Neural progenitor cell (in vitro differentiated cells): ENCODE data around the gene KCNH1. TPM values are rescaled to one million over a fixed set of nuclear protein-coding genes. Genes with fewer than 3 reads are reported as not detected.

Source experiments
- DNase-seq: peaks from one replicate; pipeline ENCODE4 v3.0.0-alpha.2; 2016; ENCODE audit warnings: low spot score
- H2AFZ ChIP-seq: fragments of 200-600 bp; sonication (generic); replicated peaks from 2 replicates; pipeline ENCODE4 v1.6.1; 2016; ENCODE audit warnings: antibody characterized with exemption
- H3F3A ChIP-seq: fragments of 200-600 bp; sonication (generic); 2 replicates; pipeline ENCODE4 v1.6.1; 2016; ENCODE audit warnings: antibody characterized with exemption, low read depth
- H3K27ac ChIP-seq: fragments of 200-600 bp; sonication (generic); 2 replicates; pipeline ENCODE4 v1.5.1; 2016; ENCODE audit warnings: mild to moderate bottlenecking
- H3K27me3 ChIP-seq: fragments of 200-600 bp; sonication (generic); 2 replicates; pipeline ENCODE4 v1.6.1; 2016; ENCODE audit warnings: mild to moderate bottlenecking, moderate library complexity
- H3K36me3 ChIP-seq: fragments of 200-600 bp; sonication (generic); 2 replicates; pipeline ENCODE4 v1.5.1; 2016
- H3K4me1 ChIP-seq: fragments of 200-600 bp; sonication (generic); 2 replicates; pipeline ENCODE4 v1.6.1; 2016; ENCODE audit warnings: mixed run types
- H3K4me2 ChIP-seq: fragments of 200-600 bp; sonication (generic); 2 replicates; pipeline ENCODE4 v1.6.1; 2016
- H3K4me3 ChIP-seq: fragments of 200-600 bp; sonication (generic); 2 replicates; pipeline ENCODE4 v1.5.1; 2016
- H3K79me2 ChIP-seq: fragments of 200-600 bp; sonication (generic); 2 replicates; pipeline ENCODE4 v1.6.1; 2016; ENCODE audit warnings: low read depth
- H3K9ac ChIP-seq: fragments of 200-600 bp; sonication (generic); 2 replicates; pipeline ENCODE4 v1.6.1; 2016
- H3K9me3 ChIP-seq: fragments of 200-600 bp; sonication (generic); 2 replicates; pipeline ENCODE4 v1.5.1; 2016; ENCODE audit warnings: low read depth
- H4K20me1 ChIP-seq: fragments of 200-600 bp; sonication (generic); 2 replicates; pipeline ENCODE4 v1.6.1; 2016; ENCODE audit warnings: low read depth
- H3K27ac Mint-ChIP-seq: 3 replicates; pipeline ENCODE4 v1.8.0; 2021; ENCODE audit warnings: mixed read lengths
- H3K27me3 Mint-ChIP-seq: 2 replicates; pipeline ENCODE4 v1.8.0; 2022; ENCODE audit warnings: low read depth, mild to moderate bottlenecking, inconsistent platforms, moderate library complexity, mixed read lengths; ENCODE audit not compliant: insufficient read depth
- H3K36me3 Mint-ChIP-seq: 3 replicates; pipeline ENCODE4 v1.8.0; 2021; ENCODE audit warnings: mixed read lengths
- H3K4me1 Mint-ChIP-seq: 3 replicates; pipeline ENCODE4 v1.8.0; 2021; ENCODE audit warnings: mixed read lengths
- H3K4me3 Mint-ChIP-seq: 3 replicates; pipeline ENCODE4 v1.8.0; 2021; ENCODE audit warnings: mild to moderate bottlenecking, moderate library complexity, mixed read lengths
- H3K9me3 Mint-ChIP-seq: 3 replicates; pipeline ENCODE4 v1.8.0; 2020; ENCODE audit warnings: mixed read lengths
- EZH2 ChIP-seq: fragments of 200-600 bp; sonication (generic); IDR thresholded peaks from 2 replicates; pipeline ENCODE4 v1.6.1; 2017; ENCODE audit warnings: antibody characterized with exemption, mild to moderate bottlenecking, moderate library complexity
- EZH2phosphoT487 ChIP-seq: fragments of 200-600 bp; sonication (generic); IDR thresholded peaks from 2 replicates; pipeline ENCODE4 v1.6.1; 2017; ENCODE audit warnings: antibody characterized with exemption
- total RNA-seq: library from RNA; depleted of rRNA; stranded (reverse); fragments of >200 nt; gene quantifications from 2 replicates; pipeline ENCODE4 v1.2.3, GENCODE V29; 2015; ENCODE audit warnings: low replicate concordance
- TF ChIP-seq, protein P1 (sequence below): fragments of 200-600 bp; sonication (generic); IDR thresholded peaks from 2 replicates; pipeline ENCODE4 v1.5.1; 2017; ENCODE audit warnings: antibody characterized with exemption, mild to moderate bottlenecking

KCNH1 gene
- total RNA-seq, 1 donor from 2014 or later = 1.6 TPM

DNA sequence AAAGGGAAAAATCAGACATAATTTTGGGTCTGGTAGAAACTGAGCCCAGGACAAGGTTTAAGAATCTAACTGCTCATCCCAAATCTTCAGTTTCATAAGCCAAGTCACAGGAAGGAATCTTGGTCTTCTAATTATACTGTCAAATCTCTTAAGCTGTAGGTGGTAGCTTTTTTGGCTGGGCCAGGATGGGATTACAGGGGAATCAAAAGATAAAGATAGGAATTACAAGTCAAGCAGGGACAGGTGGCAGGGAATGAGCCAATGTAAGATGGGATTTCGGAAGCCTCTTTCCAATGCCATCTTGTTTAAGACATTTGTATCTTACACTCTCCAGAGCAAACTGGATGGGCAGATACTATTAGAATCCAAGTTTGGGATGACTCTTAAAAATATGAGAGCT lies 383.5 kb downstream of the KCNH1 start:
- Histone ChIP-seq H3K27ac (no peak overlapping the region), H3K4me3 (no peak overlapping the region), H3K36me3 (no peaks in the 10 kb centered on the region), H2AFZ (no peak overlapping the region), H4K20me1 (no peaks in the 10 kb centered on the region), H3K9me3 (no peaks in the 10 kb centered on the region), H3K9ac (no peak overlapping the region), H3F3A (peaks cover 7% of the 10 kb centered on the region), H3K27me3 (no peaks in the 10 kb centered on the region), H3K79me2 (no peaks in the 10 kb centered on the region), H3K4me1 (peaks cover 8% of the 10 kb centered on the region), H3K4me2 (no peak overlapping the region)
- Mint-ChIP-seq H3K9me3 (no peaks in the 10 kb centered on the region), H3K27me3 (peaks cover 2% of the 10 kb centered on the region), H3K36me3 (no peaks in the 10 kb centered on the region), H3K4me3 (no peak overlapping the region), H3K4me1 (peaks cover 39% of the 10 kb centered on the region), H3K27ac (no peak overlapping the region)
- TF ChIP-seq, protein P1, sequence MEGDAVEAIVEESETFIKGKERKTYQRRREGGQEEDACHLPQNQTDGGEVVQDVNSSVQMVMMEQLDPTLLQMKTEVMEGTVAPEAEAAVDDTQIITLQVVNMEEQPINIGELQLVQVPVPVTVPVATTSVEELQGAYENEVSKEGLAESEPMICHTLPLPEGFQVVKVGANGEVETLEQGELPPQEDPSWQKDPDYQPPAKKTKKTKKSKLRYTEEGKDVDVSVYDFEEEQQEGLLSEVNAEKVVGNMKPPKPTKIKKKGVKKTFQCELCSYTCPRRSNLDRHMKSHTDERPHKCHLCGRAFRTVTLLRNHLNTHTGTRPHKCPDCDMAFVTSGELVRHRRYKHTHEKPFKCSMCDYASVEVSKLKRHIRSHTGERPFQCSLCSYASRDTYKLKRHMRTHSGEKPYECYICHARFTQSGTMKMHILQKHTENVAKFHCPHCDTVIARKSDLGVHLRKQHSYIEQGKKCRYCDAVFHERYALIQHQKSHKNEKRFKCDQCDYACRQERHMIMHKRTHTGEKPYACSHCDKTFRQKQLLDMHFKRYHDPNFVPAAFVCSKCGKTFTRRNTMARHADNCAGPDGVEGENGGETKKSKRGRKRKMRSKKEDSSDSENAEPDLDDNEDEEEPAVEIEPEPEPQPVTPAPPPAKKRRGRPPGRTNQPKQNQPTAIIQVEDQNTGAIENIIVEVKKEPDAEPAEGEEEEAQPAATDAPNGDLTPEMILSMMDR = no peak
- TF ChIP-seq EZH2phosphoT487 (no peak), EZH2 (no peak)
- no peak for DNase-seq

DNA sequence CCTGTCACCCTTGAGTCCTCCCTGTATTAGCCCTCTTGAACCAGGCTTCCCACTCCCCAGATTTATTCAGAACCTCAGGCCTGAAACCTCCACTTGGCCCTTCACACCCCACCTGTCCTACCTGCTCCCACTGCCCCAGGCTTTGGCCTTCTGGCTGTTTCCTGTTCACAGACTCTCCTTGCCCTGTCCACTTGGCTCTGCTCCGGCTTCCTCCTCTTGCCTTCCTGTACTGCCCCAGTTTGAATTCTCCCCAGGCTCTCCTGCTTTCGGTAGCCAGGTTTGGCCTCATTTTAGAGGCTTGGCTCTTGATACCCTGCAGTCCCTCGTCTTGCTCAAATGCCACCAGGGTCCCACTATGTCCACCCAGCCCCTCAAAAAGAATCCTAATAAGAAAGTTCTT lies 385.2 kb downstream of the KCNH1 start:
- H3K79me2 ChIP-seq = no peaks in the 10 kb centered on the region
- no peak overlapping the region for H3K9ac ChIP-seq
- no peak overlapping the region for H3K27ac Mint-ChIP-seq
- H3K27me3 ChIP-seq = no peaks in the 10 kb centered on the region
- H3K9me3 ChIP-seq = no peaks in the 10 kb centered on the region
- DNase-seq = no peak
- H3K27ac ChIP-seq = no peak overlapping the region
- H3K4me1 Mint-ChIP-seq = peaks cover 23% of the 10 kb centered on the region
- no peaks in the 10 kb centered on the region for H3K9me3 Mint-ChIP-seq
- H3K36me3 ChIP-seq = no peaks in the 10 kb centered on the region
- H3K36me3 Mint-ChIP-seq = no peaks in the 10 kb centered on the region
- H4K20me1 ChIP-seq = no peaks in the 10 kb centered on the region
- H3F3A ChIP-seq = no peaks in the 10 kb centered on the region
- H3K4me2 ChIP-seq = no peak overlapping the region
- H3K4me3 ChIP-seq = no peak overlapping the region
- H3K27me3 Mint-ChIP-seq = no peaks in the 10 kb centered on the region
- H3K4me3 Mint-ChIP-seq = no peak overlapping the region
- no peaks in the 10 kb centered on the region for H3K4me1 ChIP-seq
- no peak overlapping the region for H2AFZ ChIP-seq
- no peak for TF ChIP-seq EZH2
- TF ChIP-seq, protein P1 = no peak
- TF ChIP-seq EZH2phosphoT487 = no peak

DNA sequence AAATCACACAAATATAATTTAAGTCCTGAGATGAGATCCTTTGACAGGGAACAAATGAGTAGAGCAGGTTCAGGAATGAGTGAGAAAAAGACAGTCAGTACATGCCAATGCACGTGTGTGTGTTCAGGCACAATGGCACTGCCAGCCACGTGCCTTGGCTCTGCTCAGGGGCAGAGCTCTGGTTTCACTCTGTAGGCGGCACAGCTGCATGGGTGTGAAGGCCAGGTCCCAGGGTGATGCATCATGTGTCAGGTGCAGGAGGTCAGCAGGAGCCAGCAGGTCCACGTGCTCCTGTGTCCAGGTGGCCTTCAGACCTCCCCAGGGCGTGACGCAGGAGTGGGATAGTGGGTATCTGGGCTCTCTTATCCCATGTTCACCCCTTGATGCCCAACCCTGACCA lies 386.1 kb downstream of the KCNH1 start:
- Histone ChIP-seq H3K9ac (no peak overlapping the region), H3K36me3 (no peaks in the 10 kb centered on the region), H2AFZ (no peak overlapping the region), H3K9me3 (no peaks in the 10 kb centered on the region), H3K4me1 (no peaks in the 10 kb centered on the region), H3K27me3 (no peaks in the 10 kb centered on the region), H4K20me1 (no peaks in the 10 kb centered on the region), H3K27ac (no peak overlapping the region), H3K79me2 (no peaks in the 10 kb centered on the region), H3K4me2 (no peak overlapping the region), H3F3A (no peaks in the 10 kb centered on the region), H3K4me3 (no peak overlapping the region)
- Mint-ChIP-seq H3K27ac (no peak overlapping the region), H3K9me3 (no peaks in the 10 kb centered on the region), H3K36me3 (no peaks in the 10 kb centered on the region), H3K4me3 (no peak overlapping the region), H3K27me3 (no peaks in the 10 kb centered on the region), H3K4me1 (peaks cover 17% of the 10 kb centered on the region)
- no peak for DNase-seq
- TF ChIP-seq EZH2 (no peak), EZH2phosphoT487 (no peak)
- TF ChIP-seq, protein P1 = no peak

DNA sequence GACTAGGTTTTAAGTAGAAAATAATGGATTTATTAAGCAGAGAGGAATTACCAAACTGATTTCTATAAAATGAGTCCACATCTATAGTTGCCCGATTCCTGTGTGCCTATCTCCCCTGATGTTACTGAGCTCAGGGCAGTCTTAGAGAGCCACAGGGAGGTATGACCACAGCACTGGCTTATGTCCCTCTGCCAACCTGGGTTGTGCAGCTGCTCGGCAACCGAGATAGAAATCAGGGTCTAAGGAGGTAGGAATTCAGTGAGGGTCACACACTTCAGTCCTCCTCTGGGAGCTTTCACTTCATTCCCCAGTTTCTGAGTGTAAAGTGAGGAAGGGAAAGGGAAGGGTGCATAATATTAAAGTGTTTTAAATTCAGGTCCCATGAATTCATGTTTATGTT lies 386.8 kb downstream of the KCNH1 start:
- no peaks in the 10 kb centered on the region for H3K9me3 Mint-ChIP-seq

More for the DNA sequence above, 386.8 kb downstream of the KCNH1 start:
- no peaks in the 10 kb centered on the region for H3K36me3 Mint-ChIP-seq
- DNase-seq = no peak
- H3K4me3 ChIP-seq = no peak overlapping the region
- no peaks in the 10 kb centered on the region for H3F3A ChIP-seq
- peaks cover 16% of the 10 kb centered on the region for H3K4me1 Mint-ChIP-seq
- H4K20me1 ChIP-seq = no peaks in the 10 kb centered on the region
- no peak overlapping the region for H2AFZ ChIP-seq
- H3K27ac Mint-ChIP-seq = no peak overlapping the region
- TF ChIP-seq EZH2phosphoT487 = no peak
- TF ChIP-seq EZH2 = no peak
- H3K79me2 ChIP-seq = no peaks in the 10 kb centered on the region
- no peak overlapping the region for H3K4me2 ChIP-seq
- peaks cover 3% of the 10 kb centered on the region for H3K4me1 ChIP-seq
- no peak overlapping the region for H3K9ac ChIP-seq
- H3K9me3 ChIP-seq = no peaks in the 10 kb centered on the region
- no peak overlapping the region for H3K4me3 Mint-ChIP-seq
- no peak overlapping the region for H3K27ac ChIP-seq
- no peaks in the 10 kb centered on the region for H3K27me3 Mint-ChIP-seq
- H3K36me3 ChIP-seq = no peaks in the 10 kb centered on the region
- H3K27me3 ChIP-seq = no peaks in the 10 kb centered on the region
